Panc1 (cell line): ENCODE measurements around the gene BDH1. TPM values are rescaled to one million over a fixed set of nuclear protein-coding genes. Genes with fewer than 3 reads are reported as not detected.

ENCODE experiments used
- ATAC-seq: fragments of 200-7000 bp; cut with Tn5 transposase; 2 replicates; pipeline ENCODE4 v1.9.1; 2020; ENCODE audit warnings: mild to moderate bottlenecking, moderate library complexity
- BruUV-seq: library from RNA; stranded (reverse); fragments of 400-500 nt; replicated peaks from 2 replicates; lab custom pipeline; 2021; lab: Mats Ljungman, UMichigan
- CTCF ChIA-PET: fragments of 300-600 bp; sonication (Branson Sonifier 250); formaldehyde crosslinking; loops from one replicate; lab custom pipeline; 2022; ENCODE audit warnings: antibody characterized with exemption; lab: Charles Lee
- POLR2A ChIA-PET: fragments of 300-600 bp; sonication (Branson Sonifier 250); formaldehyde crosslinking; loops from one replicate; lab custom pipeline; 2022; ENCODE audit warnings: antibody characterized with exemption; lab: Charles Lee
- DNase-seq: peaks from one replicate; pipeline ENCODE4 v3.0.0-alpha.2; 2010; ENCODE audit warnings: low read depth, low spot score
- H3K27ac ChIP-seq: 2 replicates; pipeline ENCODE4 v1.5.1; 2011; ENCODE audit warnings: mild to moderate bottlenecking, low read length, inconsistent platforms
- H3K27me3 ChIP-seq: fragments of 200-500 bp; sonication (Bioruptor generic); 2 replicates; pipeline ENCODE4 v1.6.0; 2014; ENCODE audit warnings: low read length, inconsistent platforms; ENCODE audit not compliant: control insufficient read depth, insufficient read depth
- H3K36me3 ChIP-seq: fragments of 200-500 bp; sonication (Bioruptor generic); 2 replicates; pipeline ENCODE4 v1.5.1; 2014; ENCODE audit warnings: inconsistent platforms, mild to moderate bottlenecking, low read length, moderate library complexity; ENCODE audit not compliant: control insufficient read depth, insufficient read depth
- H3K4me1 ChIP-seq: 2 replicates; pipeline ENCODE4 v1.5.1; 2011; ENCODE audit warnings: inconsistent platforms, mild to moderate bottlenecking, low read length, moderate library complexity; ENCODE audit not compliant: control insufficient read depth, insufficient read depth
- H3K4me3 ChIP-seq, 2 experiments: 2 replicates each; pipeline ENCODE4 v1.5.1; 2011 to 2012; ENCODE audit warnings: low read depth in 2 of 2, low read length in 2 of 2, mild to moderate bottlenecking in 2 of 2, inconsistent platforms in 1 of 2, moderate library complexity in 1 of 2
- H3K9me3 ChIP-seq: fragments of 200-500 bp; sonication (Bioruptor generic); 2 replicates; pipeline ENCODE4 v1.5.1; 2014; ENCODE audit warnings: low read depth, mild to moderate bottlenecking, inconsistent platforms, low read length, moderate library complexity; ENCODE audit not compliant: control insufficient read depth, insufficient read depth
- CTCF ChIP-seq: fragments of 450-650 bp; IDR thresholded peaks from 2 replicates; pipeline ENCODE4 v1.5.1; 2017; ENCODE audit warnings: mild to moderate bottlenecking
- POLR2AphosphoS5 ChIP-seq: IDR thresholded peaks from 2 replicates; pipeline ENCODE4 v1.6.1; 2012; ENCODE audit warnings: mild to moderate bottlenecking, low read depth, low read length, moderate library complexity
- REST ChIP-seq, 2 experiments: IDR thresholded peaks; 2 replicates each; pipeline ENCODE4 v1.6.1; 2011 to 2012; ENCODE audit warnings: low read depth in 2 of 2, control low read depth in 1 of 2, low read length in 1 of 2, mild to moderate bottlenecking in 1 of 2, moderate library complexity in 1 of 2; ENCODE audit not compliant: insufficient read depth in 1 of 2
- SIN3A ChIP-seq: IDR thresholded peaks from 2 replicates; pipeline ENCODE4 v1.6.1; 2012; ENCODE audit warnings: low read depth, mild to moderate bottlenecking, low read length, moderate library complexity, borderline replicate concordance; ENCODE audit not compliant: insufficient read depth
- TCF7L2 ChIP-seq: IDR thresholded peaks from 2 replicates; pipeline ENCODE4 v1.6.1; 2011; ENCODE audit warnings: mild to moderate bottlenecking, low read depth, low read length, inconsistent platforms
- in situ Hi-C: cut with HindIII; loops from 2 replicates; pipeline ENCODE4 v1.10.0; 2016; ENCODE audit warnings: low sequenced_read_pairs, low pct_unique_long_range_greater_than_20kb
- intact Hi-C: fragments of 100-400 bp; cut with micrococcal nuclease; formaldehyde crosslinking; loops from one replicate; pipeline ENCODE4 v1.10.0; 2022; ENCODE audit not compliant: unreplicated experiment
- total RNA-seq: library from RNA; stranded (reverse); gene quantifications from one replicate; pipeline ENCODE4 v1.2.1, GENCODE V29; 2021; ENCODE audit not compliant: unreplicated experiment

Gene BDH1
- total RNA-seq, 1 experiment from 2014 or later, result 4.8 TPM

GRCh38 chr3:197511130-197511529 lies 44.6 kb downstream of the BDH1 start:
- DNase-seq, result no peak
- peaks cover 4% of the 10 kb centered on the region for H3K4me1 ChIP-seq
- H3K9me3 ChIP-seq, result no peaks in the 10 kb centered on the region
- no peaks in the 10 kb centered on the region for H3K36me3 ChIP-seq
- no peak for ATAC-seq
- H3K27ac ChIP-seq, result no peak overlapping the region
- intact Hi-C loops (no loop called here), in situ Hi-C loops (no loop called here)
- TF ChIP-seq SIN3A, result no peak
- no peak for TF ChIP-seq TCF7L2
- no peak for TF ChIP-seq REST (IDR thresholded peaks at IDR 0.05; ENCODE audit: insufficient read depth in 1 of 2, low read depth in 2 of 2, low read length in 1 of 2)
- no peak for TF ChIP-seq POLR2AphosphoS5
- TF ChIP-seq CTCF, result no peak
- BruUV-seq, result no TSS peak
- ChIA-PET POLR2A (no interaction called here), CTCF (interaction anchor here (0.6 kb wide), 1 partner anchor 419 kb away, joined by 5 read pairs; no protein-coding TSS in a partner anchor)
- H3K4me3 ChIP-seq, result no peak overlapping the region
- H3K27me3 ChIP-seq, result no peaks in the 10 kb centered on the region

- ChIA-PET POLR2A (no interaction called here), CTCF (interaction anchor here (0.7 kb wide), 1 partner anchor 8 kb away, joined by 11 read pairs; no protein-coding TSS in a partner anchor)
- in situ Hi-C loops (no loop called here), intact Hi-C loops (no loop called here)
- no peak overlapping the region for H3K4me3 ChIP-seq
- no peak overlapping the region for H3K27ac ChIP-seq
- no peaks in the 10 kb centered on the region for H3K27me3 ChIP-seq
- DNase-seq (no peak), ATAC-seq (no peak)
- BruUV-seq, result no TSS peak
- no peaks in the 10 kb centered on the region for H3K9me3 ChIP-seq
- TF ChIP-seq CTCF, result no peak
- TF ChIP-seq TCF7L2, result no peak
- TF ChIP-seq POLR2AphosphoS5, result no peak
- no peak for TF ChIP-seq REST (IDR thresholded peaks at IDR 0.05; ENCODE audit: insufficient read depth in 1 of 2, low read depth in 2 of 2, low read length in 1 of 2)
- TF ChIP-seq SIN3A, result no peak
- H3K36me3 ChIP-seq, result no peaks in the 10 kb centered on the region
- peaks cover 4% of the 10 kb centered on the region for H3K4me1 ChIP-seq
These were observed 45.1 kb downstream of the BDH1 start for GRCh38 chr3:197510642-197511018.
